ENCODE results near the gene RRAGD. TPM values are rescaled to one million over a fixed set of nuclear protein-coding genes. Genes with fewer than 3 reads are reported as not detected.

RRAGD gene
- total and polyA plus RNA-seq, 2 donors (not counting 1 experiment from before 2014, with no cell fraction given): 0.27 to 4.5 TPM

- no peak overlapping the region for H3K4me2 ChIP-seq (replicated peaks; ENCODE audit: low read depth, low read length, poor library complexity, severe bottlenecking)
- no peaks in the 10 kb centered on the region for H3K9me3 Mint-ChIP-seq (ENCODE audit: insufficient read depth)
Measured at GRCh38 chr6:89339565-89339964, 72.5 kb downstream of the RRAGD start.

GRCh38 chr6:89335164-89335563 lies 76.9 kb downstream of the RRAGD start:
- ATAC-seq (ENCODE audit: low read depth) (no peak), DNase-seq (no peak)
- no peaks in the 10 kb centered on the region for H3K4me1 ChIP-seq (ENCODE audit: control insufficient read depth in 2 of 2, insufficient read depth in 2 of 2, low read length in 2 of 2)
- no CpG with 5 or more reads among the region's 3 CpGs for WGBS (ENCODE audit: insufficient coverage)
- peaks cover 2% of the 10 kb centered on the region for H3K4me1 Mint-ChIP-seq
- no peak overlapping the region for H3K27ac ChIP-seq (ENCODE audit: low read length in 2 of 2)
- ChIA-PET CTCF (interaction anchor here (0.7 to 2.5 kb wide), 3 partner anchors 16 to 37 kb away, joined by 3 to 8 read pairs (median 3); no protein-coding TSS in a partner anchor), POLR2A (no interaction called here)
- no peak overlapping the region for H3K27ac Mint-ChIP-seq
- no peak overlapping the region for H2AFZ ChIP-seq (ENCODE audit: insufficient read depth, low read depth, low read length, poor library complexity, severe bottlenecking)
- no peak overlapping the region for H3K4me3 ChIP-seq (ENCODE audit: control extremely low read depth in 1 of 5, extremely low read depth in 1 of 5, insufficient read depth in 1 of 5, low read depth in 2 of 5, low read length in 4 of 5)
- TF ChIP-seq CTCF (IDR thresholded peaks at IDR 0.05): no peak
- no peaks in the 10 kb centered on the region for H3K27me3 Mint-ChIP-seq
- intact Hi-C loops (cut with micrococcal nuclease): no loop called here
- no peak overlapping the region for H3K9ac ChIP-seq (ENCODE audit: low read length)
- H3K79me2 ChIP-seq (ENCODE audit: control insufficient read depth, insufficient read depth, low read length): peaks cover 6% of the 10 kb centered on the region
- peaks cover 24 to 82% of the 10 kb centered on the region in 2 experiments for H3K36me3 ChIP-seq (replicated peaks in 1 of 2; ENCODE audit: control extremely low read depth in 1 of 2, control insufficient read depth in 1 of 2, extremely low read depth in 1 of 2, insufficient read depth in 2 of 2, low read length in 1 of 2)
- no peak overlapping the region for H3K4me3 Mint-ChIP-seq
- peaks cover 10% of the 10 kb centered on the region for H4K20me1 ChIP-seq (ENCODE audit: control insufficient read depth, insufficient read depth, low read length, poor library complexity, severe bottlenecking)
- no peak overlapping the region for H3K4me2 ChIP-seq (replicated peaks; ENCODE audit: low read depth, low read length, poor library complexity, severe bottlenecking)
- no peaks in the 10 kb centered on the region for H3K9me3 Mint-ChIP-seq (ENCODE audit: insufficient read depth)
- H3K9me3 ChIP-seq (ENCODE audit: control extremely low read depth in 1 of 3, control insufficient read depth in 2 of 3, insufficient read depth in 1 of 3, low read length in 2 of 3): no peaks in the 10 kb centered on the region
- H3K27me3 ChIP-seq (replicated peaks in 1 of 4; ENCODE audit: control extremely low read depth in 1 of 4, control insufficient read depth in 3 of 4, insufficient read depth in 4 of 4, low read length in 3 of 4): no peaks in the 10 kb centered on the region

More at GRCh38 chr6:89339565-89339964, 72.5 kb downstream of the RRAGD start:
- no peak for ATAC-seq (ENCODE audit: low read depth)
- Histone ChIP-seq H3K4me1 (ENCODE audit: control insufficient read depth in 2 of 2, insufficient read depth in 2 of 2, low read length in 2 of 2) (peaks cover 6% of the 10 kb centered on the region in 2 donors), H3K36me3 (replicated peaks in 1 of 2; ENCODE audit: control extremely low read depth in 1 of 2, control insufficient read depth in 1 of 2, extremely low read depth in 1 of 2, insufficient read depth in 2 of 2, low read length in 1 of 2) (peaks cover 18 to 74% of the 10 kb centered on the region in 2 experiments), H3K9me3 (ENCODE audit: control extremely low read depth in 1 of 3, control insufficient read depth in 2 of 3, insufficient read depth in 1 of 3, low read length in 2 of 3) (no peaks in the 10 kb centered on the region), H3K9ac (ENCODE audit: low read length) (no peak overlapping the region), H3K79me2 (ENCODE audit: control insufficient read depth, insufficient read depth, low read length) (peaks cover 30% of the 10 kb centered on the region), H4K20me1 (ENCODE audit: control insufficient read depth, insufficient read depth, low read length, poor library complexity, severe bottlenecking) (peaks cover 47% of the 10 kb centered on the region), H3K27me3 (replicated peaks in 1 of 4; ENCODE audit: control extremely low read depth in 1 of 4, control insufficient read depth in 3 of 4, insufficient read depth in 4 of 4, low read length in 3 of 4) (no peaks in the 10 kb centered on the region), H2AFZ (ENCODE audit: insufficient read depth, low read depth, low read length, poor library complexity, severe bottlenecking) (no peak overlapping the region), H3K27ac (ENCODE audit: low read length in 2 of 2) (no peak overlapping the region), H3K4me3 (ENCODE audit: control extremely low read depth in 1 of 5, extremely low read depth in 1 of 5, insufficient read depth in 1 of 5, low read depth in 2 of 5, low read length in 4 of 5) (no peak overlapping the region)
- peaks cover 13% of the 10 kb centered on the region for H3K4me1 Mint-ChIP-seq
- DNase-seq: no peak
- H3K4me3 Mint-ChIP-seq: no peak overlapping the region
- no peak overlapping the region for H3K27ac Mint-ChIP-seq
- H3K27me3 Mint-ChIP-seq: no peaks in the 10 kb centered on the region
- intact Hi-C loops (cut with micrococcal nuclease): no loop called here
- CTCF ChIA-PET: interaction anchor here (1.1 kb wide), 1 partner anchor 357 kb away, joined by 5 read pairs; no protein-coding TSS in a partner anchor
- TF ChIP-seq CTCF (IDR thresholded peaks at IDR 0.05): no peak
- no peak for TF ChIP-seq EZH2 (IDR thresholded peaks at IDR 0.05; ENCODE audit: borderline replicate concordance, insufficient read depth, low read depth, low read length, poor library complexity, severe bottlenecking)
- no CpG with 5 or more reads among the region's 2 CpGs for WGBS (ENCODE audit: insufficient coverage)
- POLR2A ChIA-PET: interaction anchor here (0.7 kb wide), 1 partner anchor 29 kb away, joined by 5 read pairs; no protein-coding TSS in a partner anchor

Measured in B cell (primary cell).